Right ventricle myocardium superior (tissue), 1 donor: Measurements from ENCODE around the gene PRC1. TPM values are rescaled to one million over a fixed set of nuclear protein-coding genes. Genes with fewer than 3 reads are reported as not detected.
A peak's percentile ranks its signal among the peaks of the same experiment; 100 is the strongest.
"Not testable (repeated sequence)": the region's sequence is repeated elsewhere in the genome, so short reads cannot be mapped to it uniquely, and the experiment has no call there.

Experiments
- ATAC-seq: fragments of 200-7000 bp; cut with Tn5 transposase; one replicate; pipeline ENCODE4 v1.9.1; 2020; ENCODE audit warnings: mild to moderate bottlenecking; ENCODE audit not compliant: poor library complexity
- DNase-seq: peaks from one replicate; pipeline ENCODE4 v3.0.0-alpha.2; 2020
- intact Hi-C: fragments of 100-400 bp; cut with DNase I; formaldehyde crosslinking; loops from one replicate; pipeline ENCODE4 v1.11.2; 2022
- long read RNA-seq: library from polyadenylated mRNA; unstranded; transcript quantifications from one replicate; pipeline ENCODE4 v2.0.0, GENCODE V29; 2021
- total RNA-seq: library from RNA; stranded (reverse); fragmentation: NEBNext Ultra II Directional; extraction: Animal tissue kit (Norgen Biotek cat#: 25700); gene quantifications from one replicate; pipeline ENCODE4 v1.2.1, GENCODE V29; 2021
- donor health status: DM: no; HTN: yes; CAD: no; lungs with severe emphysema.

The PRC1 gene
- total RNA-seq, result 3.7 TPM
- long read RNA-seq, partial matches to known transcripts, result 0 of 2 reads
- long read RNA-seq, other reads (novel, unspliced or antisense), result 2 of 2 reads

- intact Hi-C loops, result no loop called here
- peak; percentile 99 for DNase-seq
- peak; percentile 100 for ATAC-seq
These were observed at the start of gene PRC1 for GRCh38 chr15:90994417-90995311. Gene PRC1, minus strand, starts transcription at chr15:90994535. Its CDS starts 118 bp downstream, at chr15:90994417.

- intact Hi-C loops, result no loop called here
- no peak for DNase-seq
- ATAC-seq, result no peak
These were observed 49.0 kb upstream of the PRC1 start for GRCh38 chr15:91043202-91043874.

- ATAC-seq, result no peak
- intact Hi-C loops, result no loop called here
- no peak for DNase-seq
These were observed 46.5 kb upstream of the PRC1 start for GRCh38 chr15:91040856-91041255.

- intact Hi-C loops, result no loop called here
- no peak for DNase-seq
- no peak for ATAC-seq
These were observed 45.7 kb upstream of the PRC1 start for GRCh38 chr15:91039996-91040395.

GRCh38 chr15:91032919-91033803, 38.8 kb upstream of the PRC1 start:
- DNase-seq, result peak; percentile 67
- intact Hi-C loops, result loop anchor here (5.0 kb wide), 1 partner anchor 71 kb away; no protein-coding TSS in a partner anchor
- no peak for ATAC-seq

- DNase-seq, result no peak
- intact Hi-C loops, result loop anchor here (5.0 kb wide), 1 partner anchor 69 kb away; no protein-coding TSS in a partner anchor
- ATAC-seq, result no peak
These were observed 37.5 kb upstream of the PRC1 start for GRCh38 chr15:91031796-91032195.

- intact Hi-C loops, result no loop called here
- no peak for ATAC-seq
- no peak for DNase-seq
These were observed 33.3 kb upstream of the PRC1 start for GRCh38 chr15:91027677-91028076.

- intact Hi-C loops, result no loop called here
- DNase-seq (no peak), ATAC-seq (no peak)
These were observed 29.4 kb upstream of the PRC1 start for GRCh38 chr15:91023720-91024119.

GRCh38 chr15:91022832-91023129, 28.4 kb upstream of the PRC1 start:
- DNase-seq, result no peak
- intact Hi-C loops, result no loop called here
- peak; percentile 9 for ATAC-seq

GRCh38 chr15:91022075-91022831, 27.9 kb upstream of the PRC1 start, which contains the start of gene VPS33B:
Gene VPS33B, minus strand, starts transcription at chr15:91022594. Its CDS starts 345 bp downstream, at chr15:91022249.
- peak; percentile 96 for ATAC-seq
- peak; percentile 87 for DNase-seq
- intact Hi-C loops, result no loop called here

GRCh38 chr15:91021516-91022074, 27.3 kb upstream of the PRC1 start:
- intact Hi-C loops, result no loop called here
- DNase-seq, result no peak
- no peak for ATAC-seq

- ATAC-seq, result no peak
- intact Hi-C loops, result no loop called here
- no peak for DNase-seq
These were observed 23.8 kb upstream of the PRC1 start for GRCh38 chr15:91018158-91018557.

GRCh38 chr15:91017716-91018115, 23.4 kb upstream of the PRC1 start:
- intact Hi-C loops, result no loop called here
- no peak for DNase-seq
- no peak for ATAC-seq

GRCh38 chr15:91013701-91014100, 19.4 kb upstream of the PRC1 start:
- ATAC-seq, DNase-seq, intact Hi-C loops: not testable (repeated sequence)

GRCh38 chr15:91007266-91007665, 12.9 kb upstream of the PRC1 start:
- ATAC-seq (no peak), DNase-seq (no peak)

GRCh38 chr15:91001209-91001608, 6.9 kb upstream of the PRC1 start:
- intact Hi-C loops, result no loop called here
- ATAC-seq (no peak), DNase-seq (no peak)

More at GRCh38 chr15:91007266-91007665, 12.9 kb upstream of the PRC1 start:
- intact Hi-C loops, result no loop called here

- ATAC-seq, result no peak
- intact Hi-C loops, result no loop called here
- no peak for DNase-seq
These were observed 4.4 kb upstream of the PRC1 start for GRCh38 chr15:90998737-90999136.

- peak; percentile 36 for ATAC-seq
- no peak for DNase-seq
- intact Hi-C loops, result no loop called here
These were observed 297 bp downstream of the PRC1 start for GRCh38 chr15:90994059-90994416.
